B cell (primary cell): Measurements from ENCODE around the gene TOP3B. TPM values are rescaled to one million over a fixed set of nuclear protein-coding genes. Genes with fewer than 3 reads are reported as not detected.

ENCODE experiments used
- ATAC-seq: fragments of 200-7000 bp; cut with Tn5 transposase; one replicate; pipeline ENCODE4 v1.10.0; 2021; ENCODE audit warnings: low read depth, mild to moderate bottlenecking, moderate number of reproducible peaks, moderate library complexity
- CTCF ChIA-PET: fragments of 350-600 bp; sonication (Branson Sonifier 250); formaldehyde crosslinking; loops from one replicate; lab custom pipeline; 2021; ENCODE audit warnings: antibody characterized with exemption, inconsistent platforms; lab: Charles Lee
- POLR2A ChIA-PET: fragments of 350-600 bp; sonication (Branson Sonifier 250); formaldehyde crosslinking; loops from one replicate; lab custom pipeline; 2021; ENCODE audit warnings: antibody characterized with exemption; lab: Charles Lee
- DNase-seq: peaks from one replicate; pipeline ENCODE4 v3.0.0; 2013
- H2AFZ ChIP-seq: 2 replicates; pipeline ENCODE4 v1.6.1; 2012; ENCODE audit warnings: mild to moderate bottlenecking, low read depth, low read length; ENCODE audit not compliant: insufficient read depth, poor library complexity, severe bottlenecking
- H3K27ac ChIP-seq, 2 donors: 1 replicate in 1 of 2; 2 replicates in 1 of 2; pipeline ENCODE4 v1.5.1; 2012 to 2013; ENCODE audit warnings: low read length in 2 of 2, mild to moderate bottlenecking in 2 of 2, moderate library complexity in 1 of 2
- H3K27me3 ChIP-seq, 4 experiments: fragments of 200-600 bp in 1 of 4; sonication (generic) in 1 of 4; replicated peaks in 1 of 4; 1 replicate in 2 of 4; 2 replicates in 2 of 4; pipeline versions ENCODE4 v1.6.1 to v1.7.0; 2013 to 2016; ENCODE audit warnings: low read length in 3 of 4, mild to moderate bottlenecking in 2 of 4, mixed read lengths in 1 of 4, moderate library complexity in 1 of 4; ENCODE audit not compliant: insufficient read depth in 4 of 4, control insufficient read depth in 3 of 4; ENCODE audit errors: control extremely low read depth in 1 of 4
- H3K36me3 ChIP-seq, 2 experiments: replicated peaks in 1 of 2; 1 replicate in 1 of 2; 2 replicates in 1 of 2; pipeline versions ENCODE4 v1.6.1 to v1.7.1; 2013; ENCODE audit warnings: low read length in 1 of 2; ENCODE audit not compliant: insufficient read depth in 2 of 2, control insufficient read depth in 1 of 2; ENCODE audit errors: control extremely low read depth in 1 of 2, extremely low read depth in 1 of 2
- H3K4me1 ChIP-seq, 2 donors: fragments of 200-600 bp in 1 of 2; sonication (generic) in 1 of 2; 1 replicate in 1 of 2; 2 replicates in 1 of 2; pipeline versions ENCODE4 v1.5.1 to v1.6.1; 2013 to 2017; ENCODE audit warnings: low read length in 2 of 2; ENCODE audit not compliant: control insufficient read depth in 2 of 2, insufficient read depth in 2 of 2
- H3K4me2 ChIP-seq: replicated peaks from 2 replicates; pipeline ENCODE3; 2012; ENCODE audit warnings: mild to moderate bottlenecking, low read depth, low read length; ENCODE audit not compliant: poor library complexity, severe bottlenecking
- H3K4me3 ChIP-seq, 5 experiments: fragments of 200-600 bp in 1 of 5; sonication (generic) in 1 of 5; 1 replicate in 3 of 5; 2 replicates in 2 of 5; pipeline versions ENCODE4 v1.5.1 to v1.7.0; 2011 to 2016; ENCODE audit warnings: low read length in 4 of 5, mild to moderate bottlenecking in 4 of 5, low read depth in 2 of 5, control low read depth in 1 of 5, moderate library complexity in 1 of 5; ENCODE audit not compliant: insufficient read depth in 1 of 5; ENCODE audit errors: control extremely low read depth in 1 of 5, extremely low read depth in 1 of 5
- H3K79me2 ChIP-seq: fragments of 200-600 bp; sonication (generic); one replicate; pipeline ENCODE4 v1.6.0; 2016; ENCODE audit warnings: low read length; ENCODE audit not compliant: control insufficient read depth, insufficient read depth
- H3K9ac ChIP-seq: fragments of 200-600 bp; sonication (generic); 2 replicates; pipeline ENCODE4 v1.6.1; 2017; ENCODE audit warnings: mild to moderate bottlenecking, low read length, moderate library complexity
- H3K9me3 ChIP-seq, 3 donors: one replicate each; pipeline versions ENCODE4 v1.6.1 to v1.7.1; 2013; ENCODE audit warnings: low read length in 2 of 3; ENCODE audit not compliant: control insufficient read depth in 2 of 3, insufficient read depth in 1 of 3; ENCODE audit errors: control extremely low read depth in 1 of 3
- H4K20me1 ChIP-seq: 2 replicates; pipeline ENCODE4 v1.6.0; 2012; ENCODE audit warnings: mild to moderate bottlenecking, low read length; ENCODE audit not compliant: insufficient read depth, control insufficient read depth, poor library complexity, severe bottlenecking
- H3K27ac Mint-ChIP-seq: one replicate; pipeline ENCODE4 v1.8.0; 2021; ENCODE audit warnings: mixed read lengths
- H3K27me3 Mint-ChIP-seq: one replicate; pipeline ENCODE4 v1.8.0; 2021; ENCODE audit warnings: mixed read lengths
- H3K4me1 Mint-ChIP-seq: one replicate; pipeline ENCODE4 v1.8.0; 2021; ENCODE audit warnings: mixed read lengths
- H3K4me3 Mint-ChIP-seq: one replicate; pipeline ENCODE4 v1.8.0; 2021; ENCODE audit warnings: mixed read lengths
- H3K9me3 Mint-ChIP-seq: one replicate; pipeline ENCODE4 v1.8.0; 2022; ENCODE audit warnings: mixed read lengths; ENCODE audit not compliant: insufficient read depth
- CTCF ChIP-seq: fragments of 200-600 bp; IDR thresholded peaks from one replicate; pipeline ENCODE4 v1.8.0; 2022; ENCODE audit warnings: antibody characterized with exemption, mild to moderate bottlenecking
- EZH2 ChIP-seq: IDR thresholded peaks from 2 replicates; pipeline ENCODE4 v1.6.1; 2012; ENCODE audit warnings: borderline replicate concordance, low read depth, mild to moderate bottlenecking, moderate library complexity, low read length; ENCODE audit not compliant: insufficient read depth, poor library complexity, severe bottlenecking
- WGBS: methylation state at CpG from one replicate; pipeline ENCODE4 v1.1.5; 2013; ENCODE audit warnings: missing lambda C conversion rate; ENCODE audit not compliant: insufficient coverage; 5-methylcytosine and 5-hydroxymethylcytosine counted together
- intact Hi-C: fragments of 100-400 bp; cut with micrococcal nuclease; formaldehyde crosslinking; loops from one replicate; pipeline ENCODE4 v1.10.0; 2022
- polyA plus RNA-seq: library from polyadenylated mRNA; depleted of rRNA; stranded (reverse); fragments of >200 nt; gene quantifications from 2 replicates; pipeline ENCODE4 v1.2.3, GENCODE V29; 2012
- total RNA-seq, 2 donors: library from RNA; stranded (reverse); fragments of 120-200 nt in 1 of 2; gene quantifications; 1 replicate in 1 of 2; 2 replicates in 1 of 2; pipeline versions ENCODE4 v1.2.3 to v1.2.4, GENCODE V29; 2013 to 2022

Gene TOP3B
- total and polyA plus RNA-seq, 2 donors (not counting 1 experiment from before 2014, with no cell fraction given) = 77.1 to 105 TPM

- H3K36me3 ChIP-seq = no peaks in the 10 kb centered on the region
- ATAC-seq = no peak
- no peak for DNase-seq
These were observed 64.7 kb downstream of the TOP3B start for GRCh38 chr22:21917959-21918261.

More at GRCh38 chr22:21917959-21918261, 64.7 kb downstream of the TOP3B start:
- H3K27me3 Mint-ChIP-seq = no peaks in the 10 kb centered on the region
- Histone ChIP-seq H4K20me1 (no peaks in the 10 kb centered on the region), H3K27ac (no peak overlapping the region), H2AFZ (no peak overlapping the region), H3K4me3 (no peak overlapping the region), H3K9ac (no peak overlapping the region), H3K4me1 (no peaks in the 10 kb centered on the region), H3K27me3 (no peaks in the 10 kb centered on the region), H3K4me2 (no peak overlapping the region), H3K9me3 (no peaks in the 10 kb centered on the region), H3K79me2 (no peaks in the 10 kb centered on the region)
- intact Hi-C loops = no loop called here
- POLR2A ChIA-PET = no interaction called here
- WGBS = 96% methylated on average over 5 of the region's 6 CpGs
- no peak overlapping the region for H3K4me3 Mint-ChIP-seq
- CTCF ChIA-PET = interaction anchor here (3.3 kb wide), 1 partner anchor 19 kb away, joined by 15 read pairs; no protein-coding TSS in a partner anchor
- H3K27ac Mint-ChIP-seq = no peak overlapping the region
- TF ChIP-seq EZH2 = no peak
- no peak for TF ChIP-seq CTCF
- peaks cover 2% of the 10 kb centered on the region for H3K4me1 Mint-ChIP-seq
- H3K9me3 Mint-ChIP-seq = no peaks in the 10 kb centered on the region
